CD14-positive monocyte (primary cell): ENCODE measurements around the gene MAP2K1. TPM values are rescaled to one million over a fixed set of nuclear protein-coding genes. Genes with fewer than 3 reads are reported as not detected.
A peak's percentile ranks its signal among the peaks of the same experiment; 100 is the strongest.

ENCODE experiments used
- DNase-seq, 3 donors: peaks; one replicate each; pipeline ENCODE4 v3.0.0-alpha.2; 2011 to 2022
- H2AFZ ChIP-seq: 2 replicates; pipeline ENCODE4 v1.6.0; 2012; ENCODE audit warnings: mild to moderate bottlenecking, low read depth, low read length, inconsistent platforms; ENCODE audit not compliant: insufficient read depth, poor library complexity, severe bottlenecking
- H3K27ac ChIP-seq, 2 donors: 1 replicate in 1 of 2; 2 replicates in 1 of 2; pipeline ENCODE4 v1.5.1; 2012 to 2013; ENCODE audit warnings: low read length in 2 of 2, control low read depth in 1 of 2, inconsistent platforms in 1 of 2, low read depth in 1 of 2, mild to moderate bottlenecking in 1 of 2
- H3K27me3 ChIP-seq, 2 donors: one replicate each; pipeline versions ENCODE4 v1.6.0 to v1.6.1; 2011 to 2013; ENCODE audit warnings: low read length in 2 of 2; ENCODE audit not compliant: control insufficient read depth in 2 of 2, insufficient read depth in 2 of 2
- H3K36me3 ChIP-seq, 2 donors: replicated peaks in 1 of 2; 1 replicate in 1 of 2; 2 replicates in 1 of 2; pipeline versions ENCODE4 v1.5.1 to v1.6.1; 2012 to 2013; ENCODE audit warnings: low read length in 2 of 2, control low read depth in 1 of 2, inconsistent platforms in 1 of 2, mild to moderate bottlenecking in 1 of 2; ENCODE audit not compliant: insufficient read depth in 2 of 2, control insufficient read depth in 1 of 2
- H3K4me1 ChIP-seq, 2 donors: 1 replicate in 1 of 2; 2 replicates in 1 of 2; pipeline versions ENCODE4 v1.5.1 to v1.6.1; 2012 to 2013; ENCODE audit warnings: low read length in 2 of 2, control low read depth in 1 of 2, inconsistent platforms in 1 of 2, mild to moderate bottlenecking in 1 of 2, moderate library complexity in 1 of 2; ENCODE audit not compliant: insufficient read depth in 2 of 2, control insufficient read depth in 1 of 2
- H3K4me2 ChIP-seq: replicated peaks from 2 replicates; pipeline ENCODE3; 2012; ENCODE audit warnings: low read length, moderate library complexity, mild to moderate bottlenecking; ENCODE audit not compliant: poor library complexity, severe bottlenecking; ENCODE audit errors: extremely low read depth
- H3K4me3 ChIP-seq, 3 experiments: fragments of 200-600 bp in 1 of 3; sonication (generic) in 1 of 3; replicated peaks in 1 of 3; 1 replicate in 2 of 3; 2 replicates in 1 of 3; pipeline ENCODE4 v1.5.1; 2011 to 2013; ENCODE audit warnings: low read length in 3 of 3, mild to moderate bottlenecking in 3 of 3, control low read depth in 2 of 3, low read depth in 2 of 3, inconsistent platforms in 1 of 3, moderate library complexity in 1 of 3
- H3K79me2 ChIP-seq: 2 replicates; pipeline ENCODE4 v1.6.0; 2012; ENCODE audit warnings: mild to moderate bottlenecking, control low read depth, inconsistent platforms, low read length, moderate library complexity; ENCODE audit not compliant: insufficient read depth
- H3K9ac ChIP-seq: 2 replicates; pipeline ENCODE4 v1.6.0; 2017; ENCODE audit warnings: low read length, mild to moderate bottlenecking; ENCODE audit not compliant: insufficient read depth, poor library complexity, severe bottlenecking
- H3K9me3 ChIP-seq, 2 donors: replicated peaks in 1 of 2; 1 replicate in 1 of 2; 2 replicates in 1 of 2; pipeline versions ENCODE4 v1.5.1 to v1.6.1; 2012 to 2013; ENCODE audit warnings: low read length in 2 of 2, control low read depth in 1 of 2; ENCODE audit not compliant: control insufficient read depth in 1 of 2, insufficient read depth in 1 of 2
- H4K20me1 ChIP-seq: 2 replicates; pipeline ENCODE4 v1.6.0; 2012; ENCODE audit warnings: mild to moderate bottlenecking, low read length, control low read depth, moderate library complexity; ENCODE audit not compliant: insufficient read depth
- H3K27ac Mint-ChIP-seq, 7 donors: one replicate each; pipeline ENCODE4 v1.8.0; 2020; ENCODE audit warnings: mild to moderate bottlenecking in 7 of 7, mixed read lengths in 7 of 7, moderate library complexity in 6 of 7, inconsistent platforms in 2 of 7
- H3K27me3 Mint-ChIP-seq, 3 donors: one replicate each; pipeline ENCODE4 v1.8.0; 2021 to 2022; ENCODE audit warnings: low read depth in 3 of 3, mild to moderate bottlenecking in 3 of 3, mixed read lengths in 3 of 3, moderate library complexity in 3 of 3, inconsistent platforms in 1 of 3
- H3K36me3 Mint-ChIP-seq, 2 donors: one replicate each; pipeline ENCODE4 v1.8.0; 2020; ENCODE audit warnings: mixed read lengths in 2 of 2, inconsistent platforms in 1 of 2, mild to moderate bottlenecking in 1 of 2
- H3K4me1 Mint-ChIP-seq: one replicate; pipeline ENCODE4 v1.8.0; 2020; ENCODE audit warnings: mild to moderate bottlenecking, mixed read lengths
- H3K4me3 Mint-ChIP-seq, 2 donors: one replicate each; pipeline ENCODE4 v1.8.0; 2020; ENCODE audit warnings: mild to moderate bottlenecking in 2 of 2, mixed read lengths in 2 of 2, moderate library complexity in 1 of 2
- H3K9me3 Mint-ChIP-seq, 7 donors: one replicate each; pipeline ENCODE4 v1.8.0; 2020 to 2022; ENCODE audit warnings: mixed read lengths in 7 of 7, mild to moderate bottlenecking in 6 of 7, moderate library complexity in 6 of 7, inconsistent platforms in 2 of 7
- WGBS: methylation state at CpG from one replicate; pipeline ENCODE4 v1.1.5; 2013; ENCODE audit warnings: missing lambda C conversion rate; ENCODE audit not compliant: insufficient coverage; 5-methylcytosine and 5-hydroxymethylcytosine counted together
- intact Hi-C, 2 donors: fragments of 100-400 bp; cut with micrococcal nuclease; formaldehyde crosslinking; loops; one replicate each; pipeline versions ENCODE4 v1.15.0 to v1.15.1; 2023
- polyA plus RNA-seq, 3 donors: library from polyadenylated mRNA; depleted of rRNA in 1 of 3; unstranded in 2 of 3; stranded (reverse) in 1 of 3; fragments of 300-500 nt in 2 of 3; fragments of >200 nt in 1 of 3; fragmentation: Illumina TruSeq in 2 of 3; gene quantifications; 1 replicate in 2 of 3; 2 replicates in 1 of 3; pipeline ENCODE4 v1.2.3, GENCODE V29; 2012 to 2021
- TF ChIP-seq, protein P1 (sequence below): fragments of 200-600 bp; IDR thresholded peaks from one replicate; pipeline ENCODE4 v1.8.0; 2022; ENCODE audit warnings: antibody characterized with exemption, mild to moderate bottlenecking

MAP2K1 gene
- polyA plus RNA-seq, 3 donors, result 41.3 to 71.1 (median 64.5) TPM

DNA sequence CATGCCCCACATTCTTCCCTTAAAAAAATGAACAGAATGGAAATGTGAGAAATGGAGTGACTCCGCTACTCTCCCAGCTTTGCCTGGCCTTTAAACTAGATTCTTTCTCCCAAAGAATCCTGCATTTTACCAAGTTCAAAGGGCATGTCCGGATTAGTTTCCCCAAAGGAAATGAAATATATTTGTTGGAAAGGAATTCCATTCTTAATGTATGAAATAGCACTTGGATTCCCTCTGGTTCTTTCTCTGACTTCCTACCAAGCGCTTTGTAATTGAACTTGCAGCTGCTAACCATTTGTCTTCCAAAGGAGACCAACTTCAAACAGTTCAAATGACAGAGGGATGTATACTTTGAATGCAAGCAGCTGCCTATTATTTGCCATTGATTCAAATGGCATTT lies 18.9 kb downstream of the MAP2K1 start:
- no peak overlapping the region for H2AFZ ChIP-seq
- no peak overlapping the region for H3K4me3 ChIP-seq
- H3K9ac ChIP-seq, result no peak overlapping the region
- H3K9me3 ChIP-seq, result no peaks in the 10 kb centered on the region
- TF ChIP-seq, protein P1, sequence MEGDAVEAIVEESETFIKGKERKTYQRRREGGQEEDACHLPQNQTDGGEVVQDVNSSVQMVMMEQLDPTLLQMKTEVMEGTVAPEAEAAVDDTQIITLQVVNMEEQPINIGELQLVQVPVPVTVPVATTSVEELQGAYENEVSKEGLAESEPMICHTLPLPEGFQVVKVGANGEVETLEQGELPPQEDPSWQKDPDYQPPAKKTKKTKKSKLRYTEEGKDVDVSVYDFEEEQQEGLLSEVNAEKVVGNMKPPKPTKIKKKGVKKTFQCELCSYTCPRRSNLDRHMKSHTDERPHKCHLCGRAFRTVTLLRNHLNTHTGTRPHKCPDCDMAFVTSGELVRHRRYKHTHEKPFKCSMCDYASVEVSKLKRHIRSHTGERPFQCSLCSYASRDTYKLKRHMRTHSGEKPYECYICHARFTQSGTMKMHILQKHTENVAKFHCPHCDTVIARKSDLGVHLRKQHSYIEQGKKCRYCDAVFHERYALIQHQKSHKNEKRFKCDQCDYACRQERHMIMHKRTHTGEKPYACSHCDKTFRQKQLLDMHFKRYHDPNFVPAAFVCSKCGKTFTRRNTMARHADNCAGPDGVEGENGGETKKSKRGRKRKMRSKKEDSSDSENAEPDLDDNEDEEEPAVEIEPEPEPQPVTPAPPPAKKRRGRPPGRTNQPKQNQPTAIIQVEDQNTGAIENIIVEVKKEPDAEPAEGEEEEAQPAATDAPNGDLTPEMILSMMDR, result no peak
- no CpG with 5 or more reads among the region's 3 CpGs for WGBS
- no peak overlapping the region for H3K4me2 ChIP-seq
- no peak for DNase-seq
- peaks cover 0 to 3% of the 10 kb centered on the region in 2 donors for H3K36me3 ChIP-seq
- Mint-ChIP-seq H3K27ac (no peak overlapping the region), H3K9me3 (peaks cover 0 to 2% (median 0%) of the 10 kb centered on the region in 7 donors), H3K27me3 (peaks cover 0 to 1% (median 0%) of the 10 kb centered on the region in 3 donors), H3K4me1 (peaks cover 80% of the 10 kb centered on the region), H3K4me3 (no peak overlapping the region), H3K36me3 (peaks cover 10 to 25% of the 10 kb centered on the region in 2 donors)
- no peaks in the 10 kb centered on the region for H3K27me3 ChIP-seq
- no peak overlapping the region for H3K27ac ChIP-seq
- intact Hi-C loops, result no loop called here
- peaks cover 100% of the 10 kb centered on the region for H4K20me1 ChIP-seq
- H3K4me1 ChIP-seq, result peaks cover 51 to 75% of the 10 kb centered on the region in 2 donors
- peaks cover 100% of the 10 kb centered on the region for H3K79me2 ChIP-seq

DNA sequence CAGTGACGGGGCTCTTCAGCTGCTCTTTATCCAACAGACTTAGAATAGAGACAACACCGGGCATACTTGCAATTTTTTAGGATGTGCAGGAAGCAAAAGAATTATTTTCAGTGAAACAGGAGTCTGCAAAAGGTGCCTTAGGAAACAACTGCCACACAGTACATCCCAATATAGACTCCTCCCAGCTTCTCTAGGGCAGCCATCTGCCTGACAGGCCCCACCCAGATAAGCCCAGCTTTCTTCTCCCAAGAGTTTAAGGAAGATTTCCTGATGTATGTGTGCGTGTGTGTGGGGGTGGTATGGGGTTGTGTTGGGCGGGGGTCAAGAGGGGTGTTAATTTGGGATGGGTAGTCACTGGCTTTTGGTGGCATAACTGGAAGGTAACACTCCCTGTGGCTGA lies 21.5 kb downstream of the MAP2K1 start:
- H3K27me3 Mint-ChIP-seq, result peaks cover 0 to 1% (median 0%) of the 10 kb centered on the region in 3 donors
- TF ChIP-seq, protein P1, result no peak
- H4K20me1 ChIP-seq, result peaks cover 97% of the 10 kb centered on the region
- peak overlapping the region; percentile 37 for H3K4me2 ChIP-seq
- peaks cover 82% of the 10 kb centered on the region for H3K4me1 Mint-ChIP-seq
- H3K36me3 ChIP-seq, result no peaks in the 10 kb centered on the region
- no peaks in the 10 kb centered on the region for H3K27me3 ChIP-seq
- WGBS, result no CpG with 5 or more reads among the region's 4 CpGs
- H3K4me3 ChIP-seq, result no peak overlapping the region
- H3K9me3 Mint-ChIP-seq, result peaks cover 0 to 2% (median 0%) of the 10 kb centered on the region in 7 donors
- no peak overlapping the region for H3K4me3 Mint-ChIP-seq
- DNase-seq, result no peak
- H3K79me2 ChIP-seq, result peaks cover 100% of the 10 kb centered on the region
- peak overlapping the region; percentile 27 to 83 for H3K27ac ChIP-seq
- peaks cover 74 to 85% of the 10 kb centered on the region in 2 donors for H3K4me1 ChIP-seq
- H3K36me3 Mint-ChIP-seq, result peaks cover 3 to 17% of the 10 kb centered on the region in 2 donors
- no peak overlapping the region for H3K9ac ChIP-seq
- H2AFZ ChIP-seq, result no peak overlapping the region
- peak overlapping the region; percentile 88 to 98 (median 95) for H3K27ac Mint-ChIP-seq
- no peaks in the 10 kb centered on the region for H3K9me3 ChIP-seq
- intact Hi-C loops, result no loop called here
